ENCODE results near the gene TRPM5.

TRPM5 gene

GRCh38 chr11:2395856-2396255 is 48.5 kb downstream of the TRPM5 start:
- TF ChIP-seq CTCF (IDR thresholded peaks at IDR 0.05): no peak
- Histone ChIP-seq H3K27ac (no peak overlapping the region), H3K4me3 (no peak overlapping the region)
- no peak for DNase-seq (ENCODE audit: low spot score)

- TF ChIP-seq CTCF (IDR thresholded peaks at IDR 0.05): no peak
- H3K27ac ChIP-seq: no peak overlapping the region
- no peak for DNase-seq (ENCODE audit: low spot score)
- H3K4me3 ChIP-seq: no peak overlapping the region
These were observed 49.0 kb downstream of the TRPM5 start for GRCh38 chr11:2395211-2395730.

- DNase-seq (ENCODE audit: low spot score): no peak
- Histone ChIP-seq H3K4me3 (no peak overlapping the region), H3K27ac (no peak overlapping the region)
- TF ChIP-seq CTCF (IDR thresholded peaks at IDR 0.05): no peak
These were observed 49.6 kb downstream of the TRPM5 start for GRCh38 chr11:2394818-2395105.

Measured in coronary artery (tissue), 2 donors.